Ecto neural progenitor cell (in vitro differentiated cells): Measurements from ENCODE around the gene USP43.

ENCODE experiments used
- DNase-seq: peaks from one replicate; pipeline ENCODE4 v3.0.0-alpha.2; 2018; ENCODE audit warnings: low spot score

Gene USP43

GRCh38 chr17:9703781-9704082 is 58.4 kb downstream of the USP43 start:
- DNase-seq, result no peak

DNA sequence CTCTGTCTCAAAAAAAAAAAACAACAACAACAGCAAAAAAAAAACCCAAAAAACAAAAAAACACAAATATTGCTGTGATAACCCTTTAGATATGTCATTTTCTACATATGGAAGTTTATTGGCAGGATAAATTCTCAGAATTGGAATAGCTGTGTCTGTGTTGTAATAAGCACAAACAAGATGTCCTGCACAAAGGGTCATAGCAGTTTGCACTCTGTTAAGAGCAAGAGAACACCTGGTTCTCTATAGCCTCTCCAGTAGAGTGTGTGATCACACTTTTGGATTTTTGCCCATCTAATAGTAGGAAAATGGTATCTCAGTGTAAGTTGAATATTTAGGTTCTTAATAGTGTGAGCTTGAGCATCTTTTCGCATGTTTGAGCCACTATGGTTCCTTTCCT is 60.4 kb downstream of the USP43 start:
- DNase-seq, result no peak

DNA sequence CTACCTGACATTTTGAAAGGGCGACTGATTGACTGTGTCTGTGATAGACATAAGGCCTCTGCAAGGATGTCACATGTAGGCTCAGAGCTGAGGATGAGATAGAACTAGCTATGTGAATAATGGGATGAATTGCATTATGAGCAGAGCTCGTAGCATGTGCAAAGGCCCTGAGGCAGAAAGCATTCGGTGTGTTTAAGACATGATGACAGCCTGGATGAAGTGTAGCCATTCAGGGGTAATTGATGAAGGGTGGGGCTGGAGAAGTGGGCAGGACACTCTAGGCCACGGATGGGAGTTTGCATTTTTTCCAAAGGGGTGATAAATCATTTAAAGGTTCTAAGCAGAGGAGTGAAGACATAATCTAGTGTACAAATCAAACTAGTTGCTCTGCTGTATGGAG is 62.6 kb downstream of the USP43 start:
- DNase-seq, result no peak

DNA sequence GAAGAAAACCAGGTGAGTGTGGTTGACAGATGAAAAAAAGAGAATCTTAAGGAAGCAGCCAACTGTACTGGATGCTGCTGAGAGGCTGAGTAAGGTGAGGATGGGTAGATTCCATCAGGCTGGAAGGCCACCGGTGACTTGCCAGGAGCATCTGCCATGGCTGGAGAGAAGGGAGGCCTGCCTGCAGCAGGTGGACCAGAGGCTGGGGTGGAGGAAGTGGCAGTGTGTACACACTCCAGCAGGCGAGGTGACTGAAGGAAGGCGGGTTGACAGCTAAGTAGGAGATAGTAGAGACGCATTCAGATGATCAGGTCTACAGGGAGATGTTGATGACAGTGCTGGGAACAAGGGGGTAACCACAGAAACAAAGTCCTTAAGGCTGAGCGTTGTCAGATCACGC is 69.5 kb downstream of the USP43 start:
- DNase-seq, result no peak

DNA sequence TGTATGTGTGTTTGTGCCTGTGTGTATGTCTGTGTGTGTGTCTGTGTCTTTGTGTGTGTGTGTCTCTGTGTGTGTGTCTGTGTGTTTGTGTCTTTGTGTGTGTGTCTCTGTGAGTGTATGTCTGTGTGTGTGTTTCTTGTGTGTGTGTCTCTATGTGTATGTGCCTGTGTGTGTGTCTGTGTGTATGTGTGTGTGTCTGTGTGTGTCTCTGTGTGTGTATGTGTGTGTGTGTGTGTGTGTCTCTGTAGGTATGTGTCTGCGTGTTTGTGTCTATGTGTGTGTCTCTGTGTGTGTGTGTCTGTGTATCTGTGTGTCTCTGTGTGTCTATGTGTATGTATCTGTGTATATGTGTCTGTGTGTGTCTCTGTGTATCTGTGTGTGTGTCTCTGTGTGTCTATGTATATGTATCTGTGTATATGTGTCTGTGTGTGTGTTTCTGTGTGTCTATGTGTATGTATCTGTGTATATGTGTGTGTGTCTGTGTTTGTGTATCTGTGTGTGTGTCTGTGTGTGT is 70.2 kb downstream of the USP43 start:
- no peak for DNase-seq

DNA sequence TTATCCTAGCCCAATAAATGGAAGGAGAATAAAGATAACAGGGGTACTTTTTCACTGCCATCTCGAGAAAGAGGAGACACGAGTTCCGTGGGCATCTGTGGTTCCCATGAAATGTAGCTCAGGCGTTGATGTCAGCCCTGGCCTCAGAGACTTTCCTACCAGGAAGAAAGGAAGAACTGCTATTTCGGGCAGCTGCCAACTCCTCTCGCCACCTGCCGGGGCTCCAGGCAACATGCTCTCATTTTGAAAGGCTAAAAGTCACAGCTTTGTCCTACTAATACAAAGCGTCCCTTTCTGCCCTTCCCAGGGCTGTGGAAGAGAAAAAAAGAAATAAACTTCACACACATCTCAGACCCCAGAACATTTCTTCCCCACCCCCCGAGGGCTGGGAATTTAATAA is 80.3 kb downstream of the USP43 start:
- no peak for DNase-seq

DNA sequence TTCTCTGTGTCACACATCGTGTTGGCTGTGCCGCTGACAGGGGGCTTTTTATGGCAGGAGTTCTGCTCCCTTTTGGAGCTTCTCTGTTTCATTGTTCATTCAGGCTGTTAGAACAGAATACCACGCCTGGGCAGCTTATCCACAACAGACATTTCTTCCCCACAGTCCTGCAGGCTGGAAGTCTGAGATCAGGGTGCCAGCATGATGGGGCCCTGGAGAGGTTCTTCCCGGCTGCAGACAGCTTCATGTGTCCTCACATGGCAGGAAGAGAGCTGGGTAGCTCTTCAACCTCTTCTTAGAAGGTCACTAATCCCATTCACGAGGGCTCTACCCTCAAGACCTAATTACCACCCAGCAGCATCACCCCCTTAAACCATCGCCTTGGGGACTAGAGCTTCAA is 81.0 kb downstream of the USP43 start:
- DNase-seq, result no peak

DNA sequence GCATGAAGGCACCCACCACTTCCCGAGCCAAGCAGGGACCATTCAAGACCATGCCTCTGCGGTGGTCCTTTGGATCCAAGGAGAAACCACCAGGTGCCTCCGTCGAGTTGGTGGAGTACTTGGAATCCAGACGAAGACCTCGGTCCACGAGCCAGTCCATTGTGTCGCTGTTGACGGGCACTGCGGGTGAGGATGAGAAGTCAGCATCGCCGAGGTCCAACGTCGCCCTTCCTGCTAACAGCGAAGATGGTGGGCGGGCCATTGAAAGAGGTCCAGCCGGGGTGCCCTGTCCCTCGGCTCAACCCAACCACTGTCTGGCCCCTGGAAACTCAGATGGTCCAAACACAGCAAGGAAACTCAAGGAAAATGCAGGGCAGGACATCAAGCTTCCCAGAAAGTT is 82.7 kb downstream of the USP43 start:
- no peak for DNase-seq

DNA sequence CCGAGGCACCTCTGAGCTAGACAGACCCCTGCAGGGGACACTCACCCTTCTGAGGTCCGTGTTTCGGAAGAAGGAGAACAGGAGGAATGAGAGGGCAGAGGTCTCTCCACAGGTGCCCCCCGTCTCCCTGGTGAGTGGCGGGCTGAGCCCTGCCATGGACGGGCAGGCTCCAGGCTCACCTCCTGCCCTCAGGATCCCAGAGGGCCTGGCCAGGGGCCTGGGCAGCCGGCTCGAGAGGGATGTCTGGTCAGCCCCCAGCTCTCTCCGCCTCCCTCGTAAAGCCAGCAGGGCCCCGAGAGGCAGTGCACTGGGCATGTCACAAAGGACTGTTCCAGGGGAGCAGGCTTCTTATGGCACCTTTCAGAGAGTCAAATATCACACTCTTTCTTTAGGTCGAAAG is 83.2 kb downstream of the USP43 start:
- no peak for DNase-seq

GRCh38 chr17:9729034-9729650 is 83.8 kb downstream of the USP43 start:
- DNase-seq, result no peak

- no peak for DNase-seq
Observed at GRCh38 chr17:9729735-9730420, 84.6 kb downstream of the USP43 start.

DNA sequence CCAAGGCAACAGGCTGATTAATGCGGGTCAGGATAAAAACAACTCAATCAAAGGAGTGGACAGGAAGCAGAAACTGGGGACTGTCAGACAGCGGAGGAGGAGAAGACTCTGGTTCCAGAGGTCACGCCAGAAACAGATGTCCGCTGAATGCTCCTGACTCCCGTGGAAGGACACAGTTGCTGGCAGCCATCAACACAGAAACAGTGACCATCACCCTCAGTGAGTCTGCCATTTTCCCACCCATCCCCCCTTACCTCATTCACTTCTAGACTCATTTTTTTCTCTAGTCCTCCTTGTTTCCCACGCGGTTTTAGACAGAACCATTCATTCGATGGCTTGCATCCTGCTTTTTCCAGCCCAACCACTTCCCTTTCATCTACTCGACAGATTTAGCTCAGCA is 105.2 kb downstream of the USP43 start:
- no peak for DNase-seq

GRCh38 chr17:9755083-9755482 is 109.8 kb downstream of the USP43 start:
- no peak for DNase-seq

- no peak for DNase-seq
Observed at GRCh38 chr17:9760266-9760665, 114.9 kb downstream of the USP43 start.

- no peak for DNase-seq
Observed at GRCh38 chr17:9763643-9764042, 118.3 kb downstream of the USP43 start.

DNA sequence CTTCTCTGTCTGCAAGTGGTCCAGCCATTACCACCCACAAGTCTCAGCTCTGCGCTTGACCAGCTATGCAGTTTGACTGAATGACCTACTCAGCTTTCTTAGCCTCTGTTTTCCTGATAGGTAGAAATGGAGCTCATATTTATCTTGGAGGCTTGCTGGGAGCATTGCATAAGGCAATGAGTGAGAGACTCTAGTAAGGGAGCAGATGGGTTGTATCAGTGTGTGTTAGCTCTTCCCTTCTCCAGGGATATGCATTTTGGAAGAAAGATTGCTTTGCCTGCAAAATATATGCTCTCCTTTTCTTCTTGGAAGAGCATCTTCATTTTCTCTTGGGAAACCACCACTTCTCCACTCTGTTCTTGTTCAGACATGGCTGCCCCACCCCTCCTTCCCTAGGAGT is 120.0 kb downstream of the USP43 start:
- no peak for DNase-seq

- DNase-seq, result no peak
Observed at GRCh38 chr17:9766970-9767369, 121.7 kb downstream of the USP43 start.

- no peak for DNase-seq
Observed at GRCh38 chr17:9767432-9767991, 122.2 kb downstream of the USP43 start.

- DNase-seq, result no peak
Observed at GRCh38 chr17:9768381-9768934, 123.1 kb downstream of the USP43 start.

DNA sequence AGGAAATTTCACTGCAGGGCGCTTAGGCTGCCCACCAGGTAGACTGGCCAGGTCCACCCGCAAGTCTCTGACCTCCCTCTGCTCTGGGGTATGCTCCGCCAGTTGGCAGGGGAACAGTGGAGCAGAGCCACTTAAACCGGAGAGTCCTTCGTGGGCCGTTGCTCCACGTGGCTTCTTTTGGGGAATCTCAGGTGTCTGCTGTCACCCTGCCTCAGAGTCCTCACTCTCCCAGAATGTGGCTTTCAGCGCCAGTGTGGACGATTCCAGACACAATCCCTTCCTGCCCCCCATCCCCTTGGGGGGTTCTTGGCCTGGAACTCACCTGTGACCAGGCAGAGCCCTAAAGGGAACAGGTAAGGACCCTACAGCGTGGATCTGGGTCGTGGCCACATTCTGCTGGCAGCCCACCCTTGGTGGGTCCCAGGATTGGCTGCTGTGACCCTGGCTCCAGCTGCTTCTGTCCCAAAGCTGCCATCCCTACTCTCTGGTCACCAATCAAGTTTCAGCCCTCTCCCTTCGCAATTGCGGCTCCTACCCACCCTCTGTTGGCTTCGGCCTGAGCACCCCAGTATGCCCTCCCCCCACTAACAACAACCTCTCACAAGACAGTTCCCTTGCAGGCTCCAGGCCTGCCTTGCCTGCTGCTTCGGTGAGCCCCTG is 123.8 kb downstream of the USP43 start:
- DNase-seq, result no peak

- DNase-seq, result no peak
Observed at GRCh38 chr17:9771465-9771864, 126.1 kb downstream of the USP43 start.

DNA sequence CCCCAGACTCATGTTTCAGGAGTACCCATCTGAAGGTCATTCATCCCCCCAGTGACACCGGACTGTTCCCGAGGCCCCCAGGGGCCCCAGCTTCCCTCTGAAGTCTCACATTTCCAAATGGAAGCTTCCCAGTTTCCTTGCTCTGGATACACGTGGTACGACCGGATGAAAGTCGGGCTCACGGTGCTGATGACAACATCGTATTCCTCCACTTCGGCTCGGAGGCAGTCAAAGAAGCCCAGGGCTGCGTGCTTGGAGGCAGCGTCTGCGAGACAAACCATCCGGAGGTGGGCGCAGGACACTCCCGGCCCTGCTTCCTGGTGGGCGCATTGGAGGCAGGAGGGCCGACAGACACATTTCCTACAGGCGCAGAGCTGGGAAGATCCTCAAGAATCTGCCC is 127.3 kb downstream of the USP43 start:
- DNase-seq, result no peak

DNA sequence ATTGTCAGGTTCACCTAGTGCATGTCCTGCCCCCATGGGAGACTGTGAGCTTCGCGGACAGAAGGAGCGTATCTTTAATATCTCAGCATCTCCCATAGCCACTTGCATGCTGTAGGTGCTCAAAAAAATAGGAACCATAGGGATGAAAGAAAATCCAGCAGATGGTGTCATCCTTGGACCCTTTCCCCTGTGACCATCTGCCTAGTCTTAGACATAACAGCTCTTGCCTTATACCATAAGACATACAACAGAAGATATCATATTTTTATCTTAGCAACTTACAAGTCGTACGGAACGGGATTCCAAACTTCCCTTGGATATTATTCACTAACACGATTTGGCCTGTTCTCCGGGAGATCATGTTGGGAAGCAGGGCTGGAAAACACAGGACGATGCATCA is 131.6 kb downstream of the USP43 start:
- DNase-seq, result no peak
